ENCODE measurements around the gene ARHGEF3.
"Not testable (repeated sequence)": the region's sequence is repeated elsewhere in the genome, so short reads cannot be mapped to it uniquely, and the experiment has no call there.

The ARHGEF3 gene

GRCh38 chr3:56737006-56737405 is 64.7 kb downstream of the ARHGEF3 start:
- DNase-seq (ENCODE audit: low read depth), result no peak
- no peak for TF ChIP-seq CTCF (conservative IDR thresholded peaks at IDR 0.05; ENCODE audit: low read length)
- no peak overlapping the region for H3K4me3 ChIP-seq (ENCODE audit: low read length)

- no peak overlapping the region for H3K4me3 ChIP-seq (ENCODE audit: low read length)
- no peak for DNase-seq (ENCODE audit: low read depth)
- no peak for TF ChIP-seq CTCF (conservative IDR thresholded peaks at IDR 0.05; ENCODE audit: low read length)
Measured at GRCh38 chr3:56732109-56732508, 69.6 kb downstream of the ARHGEF3 start.

- no peak overlapping the region for H3K4me3 ChIP-seq (ENCODE audit: low read length)
- no peak for TF ChIP-seq CTCF (conservative IDR thresholded peaks at IDR 0.05; ENCODE audit: low read length)
- DNase-seq (ENCODE audit: low read depth), result no peak
Measured at GRCh38 chr3:56725175-56725574, 76.6 kb downstream of the ARHGEF3 start.

GRCh38 chr3:56724676-56725075 is 77.1 kb downstream of the ARHGEF3 start:
- H3K4me3 ChIP-seq (ENCODE audit: low read length), result no peak overlapping the region
- no peak for TF ChIP-seq CTCF (conservative IDR thresholded peaks at IDR 0.05; ENCODE audit: low read length)
- no peak for DNase-seq (ENCODE audit: low read depth)

- no peak overlapping the region for H3K4me3 ChIP-seq (ENCODE audit: low read length)
- TF ChIP-seq CTCF (conservative IDR thresholded peaks at IDR 0.05; ENCODE audit: low read length), result no peak
- DNase-seq (ENCODE audit: low read depth), result no peak
Measured at GRCh38 chr3:56720849-56721248, 80.9 kb downstream of the ARHGEF3 start.

- DNase-seq (ENCODE audit: low read depth); H3K4me3 ChIP-seq (ENCODE audit: low read length): not testable (repeated sequence)
Measured at GRCh38 chr3:56718809-56719208, 82.9 kb downstream of the ARHGEF3 start.

- TF ChIP-seq CTCF (conservative IDR thresholded peaks at IDR 0.05; ENCODE audit: low read length), result no peak
Measured at GRCh38 chr3:56711344-56711743, 90.4 kb downstream of the ARHGEF3 start.

GRCh38 chr3:56707412-56707811 is 94.3 kb downstream of the ARHGEF3 start:
- H3K4me3 ChIP-seq (ENCODE audit: low read length); DNase-seq (ENCODE audit: low read depth): not testable (repeated sequence)

More at GRCh38 chr3:56711344-56711743, 90.4 kb downstream of the ARHGEF3 start:
- no peak for DNase-seq (ENCODE audit: low read depth)
- no peak overlapping the region for H3K4me3 ChIP-seq (ENCODE audit: low read length)

Measured in AG10803 (cell line).